Fibroblast of lung (primary cell): ENCODE results near the gene MYO1E. TPM values are rescaled to one million over a fixed set of nuclear protein-coding genes. Genes with fewer than 3 reads are reported as not detected.
A peak's percentile ranks its signal among the peaks of the same experiment; 100 is the strongest.

Experiments used
- DNase-seq, 2 donors: peaks; one replicate each; pipeline versions ENCODE4 v3.0.0 to v3.0.0-alpha.2; 2010; ENCODE audit warnings: low read depth in 2 of 2
- H2AFZ ChIP-seq: 2 replicates; pipeline ENCODE4 v1.5.1; 2012; ENCODE audit warnings: low read length, control low read depth, inconsistent platforms
- H3K27ac ChIP-seq: 2 replicates; pipeline ENCODE4 v1.5.1; 2011; ENCODE audit warnings: low read length, control low read depth; ENCODE audit not compliant: insufficient read depth
- H3K27me3 ChIP-seq: 2 replicates; pipeline ENCODE4 v1.5.1; 2011; ENCODE audit warnings: mild to moderate bottlenecking, low read length; ENCODE audit not compliant: control insufficient read depth, insufficient read depth
- H3K36me3 ChIP-seq: 2 replicates; pipeline ENCODE4 v1.5.1; 2011; ENCODE audit warnings: low read length; ENCODE audit not compliant: control insufficient read depth, insufficient read depth
- H3K4me1 ChIP-seq: 2 replicates; pipeline ENCODE4 v1.5.1; 2011; ENCODE audit warnings: low read length; ENCODE audit not compliant: control insufficient read depth, insufficient read depth; ENCODE audit errors: extremely low read depth
- H3K4me2 ChIP-seq: 2 replicates; pipeline ENCODE4 v1.5.1; 2011; ENCODE audit warnings: low read length, control low read depth; ENCODE audit not compliant: insufficient read depth; ENCODE audit errors: extremely low read depth
- H3K4me3 ChIP-seq, 4 experiments: fragments of 200-600 bp in 1 of 4; sonication (generic) in 1 of 4; replicated peaks in 1 of 4; 2 replicates each; pipeline ENCODE4 v1.5.1; 2011 to 2016; ENCODE audit warnings: low read length in 4 of 4, low read depth in 3 of 4, mild to moderate bottlenecking in 3 of 4, control low read depth in 2 of 4, inconsistent platforms in 1 of 4, mixed read lengths in 1 of 4; ENCODE audit not compliant: insufficient read depth in 1 of 4; ENCODE audit errors: control extremely low read depth in 1 of 4
- H3K79me2 ChIP-seq: 2 replicates; pipeline ENCODE4 v1.5.1; 2012; ENCODE audit warnings: mild to moderate bottlenecking, low read length, inconsistent platforms; ENCODE audit not compliant: control insufficient read depth, insufficient read depth
- H3K9ac ChIP-seq: 2 replicates; pipeline ENCODE4 v1.5.1; 2011; ENCODE audit warnings: mild to moderate bottlenecking, low read length, control low read depth; ENCODE audit not compliant: insufficient read depth
- H3K9me3 ChIP-seq: 2 replicates; pipeline ENCODE4 v1.5.1; 2012; ENCODE audit warnings: low read depth, low read length; ENCODE audit not compliant: control insufficient read depth, insufficient read depth
- H4K20me1 ChIP-seq: 2 replicates; pipeline ENCODE4 v1.5.1; 2011; ENCODE audit warnings: low read length; ENCODE audit not compliant: control insufficient read depth, insufficient read depth; ENCODE audit errors: extremely low read depth
- CTCF ChIP-seq, 2 donors: IDR thresholded peaks in 1 of 2; conservative IDR thresholded peaks in 1 of 2; 1 replicate in 1 of 2; 2 replicates in 1 of 2; pipeline ENCODE4 v1.5.1; 2011 to 2012; ENCODE audit warnings: low read length in 2 of 2, control low read depth in 1 of 2, inconsistent platforms in 1 of 2, low read depth in 1 of 2, mild to moderate bottlenecking in 1 of 2
- EZH2 ChIP-seq: IDR thresholded peaks from 2 replicates; pipeline ENCODE4 v1.5.1; 2012; ENCODE audit warnings: low read length, control low read depth, mild to moderate bottlenecking; ENCODE audit errors: missing control alignments
- polyA plus RNA-seq, 2 donors: library from polyadenylated mRNA; depleted of rRNA in 1 of 2; stranded (reverse) in 1 of 2; unstranded in 1 of 2; fragments of >200 nt; gene quantifications; 2 replicates each; pipeline ENCODE4 v1.2.1, GENCODE V29; 2011 to 2012; ENCODE audit warnings: missing spikeins in 1 of 2
- total RNA-seq: library from RNA; depleted of rRNA; stranded (reverse); fragments of >200 nt; gene quantifications from 2 replicates; pipeline ENCODE4 v1.2.1, GENCODE V29; 2014

MYO1E gene
- total and polyA plus RNA-seq, 2 donors (not counting 1 experiment from before 2014, with no cell fraction given) = 27.6 to 84.0 TPM

GRCh38 chr15:59153466-59153865, 219.2 kb downstream of the MYO1E start:
- Histone ChIP-seq H3K9ac (no peak overlapping the region), H2AFZ (no peak overlapping the region), H3K27me3 (no peaks in the 10 kb centered on the region), H4K20me1 (no peaks in the 10 kb centered on the region), H3K4me2 (no peak overlapping the region), H3K9me3 (no peaks in the 10 kb centered on the region), H3K36me3 (peaks cover 14% of the 10 kb centered on the region), H3K27ac (no peak overlapping the region), H3K4me3 (no peak overlapping the region), H3K4me1 (peaks cover 3% of the 10 kb centered on the region), H3K79me2 (no peaks in the 10 kb centered on the region)
- DNase-seq = no peak
- TF ChIP-seq EZH2 = no peak
- no peak for TF ChIP-seq CTCF (conservative IDR thresholded peaks at IDR 0.05 in 1 of 2, IDR thresholded peaks at IDR 0.05 in 1 of 2; ENCODE audit: low read depth in 1 of 2, low read length in 2 of 2)

- Histone ChIP-seq H3K27ac (no peak overlapping the region), H3K4me3 (no peak overlapping the region), H3K9ac (no peak overlapping the region), H3K4me2 (no peak overlapping the region), H3K27me3 (no peaks in the 10 kb centered on the region), H2AFZ (no peak overlapping the region), H3K36me3 (peaks cover 14% of the 10 kb centered on the region), H4K20me1 (no peaks in the 10 kb centered on the region), H3K9me3 (no peaks in the 10 kb centered on the region), H3K79me2 (no peaks in the 10 kb centered on the region), H3K4me1 (peaks cover 3% of the 10 kb centered on the region)
- DNase-seq = no peak
- TF ChIP-seq CTCF (conservative IDR thresholded peaks at IDR 0.05 in 1 of 2, IDR thresholded peaks at IDR 0.05 in 1 of 2; ENCODE audit: low read depth in 1 of 2, low read length in 2 of 2) (no peak), EZH2 (no peak)
Observed at GRCh38 chr15:59152694-59153450, 219.8 kb downstream of the MYO1E start.

- Histone ChIP-seq H4K20me1 (no peaks in the 10 kb centered on the region), H3K27me3 (no peaks in the 10 kb centered on the region), H3K27ac (no peak overlapping the region), H3K4me2 (no peak overlapping the region), H3K4me3 (no peak overlapping the region), H3K4me1 (peaks cover 3% of the 10 kb centered on the region), H3K9me3 (no peaks in the 10 kb centered on the region), H3K9ac (no peak overlapping the region), H2AFZ (no peak overlapping the region), H3K79me2 (no peaks in the 10 kb centered on the region), H3K36me3 (peaks cover 7% of the 10 kb centered on the region)
- DNase-seq = peak in 1 of 2 donors; percentile 29
- TF ChIP-seq CTCF (conservative IDR thresholded peaks at IDR 0.05 in 1 of 2, IDR thresholded peaks at IDR 0.05 in 1 of 2; ENCODE audit: low read depth in 1 of 2, low read length in 2 of 2) = no peak
- no peak for TF ChIP-seq EZH2
Observed at GRCh38 chr15:59150185-59150584, 222.5 kb downstream of the MYO1E start.
